ENCODE measurements around the gene ZCCHC14.

ZCCHC14 gene

DNA sequence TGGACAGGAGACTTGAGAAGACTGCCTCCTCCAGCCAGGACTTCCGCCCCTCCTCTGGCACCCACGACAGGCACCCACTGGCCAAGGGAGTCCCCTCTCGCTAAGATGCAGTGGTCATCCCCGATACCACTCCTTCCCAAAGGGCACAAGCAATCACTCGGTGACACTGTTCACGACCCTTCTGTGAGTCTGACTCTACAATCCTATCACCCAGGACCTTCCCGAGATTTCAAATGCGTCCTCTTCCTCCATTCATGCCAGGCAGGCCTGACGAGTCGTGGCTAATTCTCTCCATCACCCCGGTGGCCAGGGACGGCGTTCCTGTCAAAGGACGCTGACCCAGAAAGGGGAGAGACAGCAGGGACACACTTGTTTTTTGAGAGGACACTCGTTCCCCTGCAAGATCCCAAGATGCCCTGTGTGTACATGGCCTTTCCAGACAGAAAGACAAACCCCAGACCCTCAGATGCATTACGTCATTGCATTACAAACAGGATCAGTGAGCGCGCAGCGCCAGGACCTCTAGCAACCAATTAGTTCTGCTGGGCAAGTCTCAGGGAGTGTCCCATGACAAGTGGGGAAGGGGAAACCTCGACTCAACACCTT is 121.5 kb downstream of the ZCCHC14 start:
- H4K8ac ChIP-seq (ENCODE audit: low read length) = peak overlapping the region; percentile 14
- H3K27me3 ChIP-seq (ENCODE audit: control insufficient read depth in 1 of 2, insufficient read depth in 1 of 2, low read length in 2 of 2) = no peaks in the 10 kb centered on the region
- no peak overlapping the region for H2BK12ac ChIP-seq (ENCODE audit: low read length in 2 of 2)
- no peak overlapping the region for H3K4me3 ChIP-seq (ENCODE audit: insufficient read depth in 1 of 2, low read depth in 1 of 2, low read length in 2 of 2)
- H3K36me3 ChIP-seq (ENCODE audit: control insufficient read depth in 1 of 2, insufficient read depth in 2 of 2, low read depth in 1 of 2, low read length in 2 of 2) = peaks cover 13 to 14% of the 10 kb centered on the region in 2 experiments
- no peak overlapping the region for H2AFZ ChIP-seq (ENCODE audit: low read depth, low read length)
- H2AK5ac ChIP-seq (ENCODE audit: low read length, severe bottlenecking) = no peak overlapping the region
- H2BK5ac ChIP-seq (ENCODE audit: low read depth, low read length, poor library complexity, severe bottlenecking) = no peak overlapping the region
- DNase-seq = peak; percentile 28
- no peak overlapping the region for H3K18ac ChIP-seq (ENCODE audit: low read depth in 1 of 2, low read length in 2 of 2)
- H3K4me1 ChIP-seq (ENCODE audit: control insufficient read depth, insufficient read depth, low read depth, low read length) = peaks cover 15% of the 10 kb centered on the region
- H3K23ac ChIP-seq (ENCODE audit: low read length in 2 of 2) = no peak overlapping the region
- no peaks in the 10 kb centered on the region for H3K9me3 ChIP-seq (ENCODE audit: control insufficient read depth, low read length)
- no peak overlapping the region for H3K4me2 ChIP-seq (ENCODE audit: low read length, poor library complexity, severe bottlenecking)
- H2BK15ac ChIP-seq (ENCODE audit: low read depth, poor library complexity, severe bottlenecking) = no peak overlapping the region
- H3K4ac ChIP-seq (ENCODE audit: low read depth in 1 of 2, low read length in 2 of 2) = no peak overlapping the region
- no peak overlapping the region for H2BK120ac ChIP-seq (ENCODE audit: low read depth, low read length)
- H3K79me1 ChIP-seq (replicated peaks; ENCODE audit: low read length, poor library complexity, severe bottlenecking) = peaks cover 51% of the 10 kb centered on the region
- no peak overlapping the region for H4K91ac ChIP-seq (ENCODE audit: low read length)
- no peak overlapping the region for H3K27ac ChIP-seq (ENCODE audit: low read length, poor library complexity, severe bottlenecking)
- no peak overlapping the region for H3K14ac ChIP-seq (ENCODE audit: low read length in 2 of 2)
- no peak overlapping the region for H3K9ac ChIP-seq (ENCODE audit: low read length)
- WGBS = 81% methylated on average over 19 of the region's 20 CpGs

DNA sequence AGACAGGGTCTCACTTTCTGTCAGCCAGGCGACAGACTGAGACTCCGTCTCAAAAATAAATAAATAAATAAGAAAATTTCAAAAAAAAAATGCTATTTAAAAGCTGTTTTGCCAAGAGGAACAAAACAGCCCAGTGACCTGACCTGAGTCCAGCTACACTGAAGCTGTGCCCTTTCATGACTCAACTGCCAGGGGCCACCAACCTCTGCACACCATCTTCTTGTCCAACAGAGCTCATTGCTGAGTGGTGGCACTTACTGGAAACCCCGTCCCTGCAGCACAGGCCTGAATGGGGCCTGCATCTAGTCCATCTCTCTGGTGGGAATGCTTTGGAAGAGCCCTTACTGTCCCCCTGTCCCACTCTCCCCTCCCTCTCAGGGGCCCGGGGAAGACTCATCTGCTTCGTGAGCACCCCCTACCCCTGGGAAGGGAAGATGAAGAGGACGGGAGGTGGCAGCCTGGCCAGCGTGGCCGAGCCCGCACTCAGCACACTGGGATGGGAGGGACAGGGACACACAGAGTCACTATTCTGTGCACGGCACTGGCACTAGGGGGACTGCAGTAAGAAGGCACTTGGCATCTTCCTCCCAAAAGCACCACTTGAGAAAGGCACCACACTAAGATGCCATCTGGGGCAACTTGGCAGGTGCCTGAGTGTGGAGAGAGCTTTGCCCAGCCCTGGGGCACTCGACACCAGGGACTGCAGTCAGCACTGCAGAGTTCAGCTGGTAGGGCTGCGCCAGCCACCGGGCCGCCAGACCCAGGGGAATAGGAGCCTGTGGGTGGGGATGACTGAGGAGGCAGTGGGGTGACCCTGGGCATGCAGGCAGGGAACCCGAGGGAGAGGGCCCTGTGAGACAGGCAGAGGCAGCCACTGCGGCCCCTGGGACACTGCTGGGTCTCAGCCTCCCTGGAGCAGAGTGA is 122.8 kb downstream of the ZCCHC14 start:
- Histone ChIP-seq H3K36me3 (ENCODE audit: control insufficient read depth in 1 of 2, insufficient read depth in 2 of 2, low read depth in 1 of 2, low read length in 2 of 2) (peaks cover 25 to 26% of the 10 kb centered on the region in 2 experiments), H2BK12ac (ENCODE audit: low read length in 2 of 2) (no peak overlapping the region), H3K14ac (ENCODE audit: low read length in 2 of 2) (no peak overlapping the region), H3K4me3 (ENCODE audit: insufficient read depth in 1 of 2, low read depth in 1 of 2, low read length in 2 of 2) (no peak overlapping the region), H3K4me1 (ENCODE audit: control insufficient read depth, insufficient read depth, low read depth, low read length) (peaks cover 8% of the 10 kb centered on the region), H3K23ac (ENCODE audit: low read length in 2 of 2) (no peak overlapping the region), H3K79me1 (replicated peaks; ENCODE audit: low read length, poor library complexity, severe bottlenecking) (peaks cover 59% of the 10 kb centered on the region), H3K4me2 (ENCODE audit: low read length, poor library complexity, severe bottlenecking) (no peak overlapping the region), H3K4ac (ENCODE audit: low read depth in 1 of 2, low read length in 2 of 2) (no peak overlapping the region), H3K9ac (ENCODE audit: low read length) (no peak overlapping the region), H3K27ac (ENCODE audit: low read length, poor library complexity, severe bottlenecking) (no peak overlapping the region), H2AK5ac (ENCODE audit: low read length, severe bottlenecking) (no peak overlapping the region), H2BK120ac (ENCODE audit: low read depth, low read length) (no peak overlapping the region), H3K9me3 (ENCODE audit: control insufficient read depth, low read length) (no peaks in the 10 kb centered on the region), H4K8ac (ENCODE audit: low read length) (no peak overlapping the region), H2AFZ (ENCODE audit: low read depth, low read length) (no peak overlapping the region), H3K27me3 (ENCODE audit: control insufficient read depth in 1 of 2, insufficient read depth in 1 of 2, low read length in 2 of 2) (no peaks in the 10 kb centered on the region), H4K91ac (ENCODE audit: low read length) (peak overlapping the region; percentile 62), H2BK15ac (ENCODE audit: low read depth, poor library complexity, severe bottlenecking) (no peak overlapping the region), H2BK5ac (ENCODE audit: low read depth, low read length, poor library complexity, severe bottlenecking) (no peak overlapping the region), H3K18ac (ENCODE audit: low read depth in 1 of 2, low read length in 2 of 2) (peak overlapping the region in 1 of 2 experiments; percentile 34)
- 95% methylated on average over 14 of the region's 16 CpGs for WGBS
- DNase-seq = no peak

- 95% methylated on average over 13 of the region's 14 CpGs for WGBS
Observed at GRCh38 chr16:87369117-87369765, 123.6 kb downstream of the ZCCHC14 start.

More at GRCh38 chr16:87369117-87369765, 123.6 kb downstream of the ZCCHC14 start:
- no peak overlapping the region for H3K23ac ChIP-seq (ENCODE audit: low read length in 2 of 2)
- H2BK12ac ChIP-seq (ENCODE audit: low read length in 2 of 2) = no peak overlapping the region
- no peaks in the 10 kb centered on the region for H3K27me3 ChIP-seq (ENCODE audit: control insufficient read depth in 1 of 2, insufficient read depth in 1 of 2, low read length in 2 of 2)
- no peak overlapping the region for H3K9ac ChIP-seq (ENCODE audit: low read length)
- H3K4me2 ChIP-seq (ENCODE audit: low read length, poor library complexity, severe bottlenecking) = no peak overlapping the region
- H3K79me1 ChIP-seq (replicated peaks; ENCODE audit: low read length, poor library complexity, severe bottlenecking) = peaks cover 64% of the 10 kb centered on the region
- no peak overlapping the region for H2AFZ ChIP-seq (ENCODE audit: low read depth, low read length)
- H3K27ac ChIP-seq (ENCODE audit: low read length, poor library complexity, severe bottlenecking) = no peak overlapping the region
- no peak overlapping the region for H2BK5ac ChIP-seq (ENCODE audit: low read depth, low read length, poor library complexity, severe bottlenecking)
- no peaks in the 10 kb centered on the region for H3K9me3 ChIP-seq (ENCODE audit: control insufficient read depth, low read length)
- H3K4me3 ChIP-seq (ENCODE audit: insufficient read depth in 1 of 2, low read depth in 1 of 2, low read length in 2 of 2) = no peak overlapping the region
- no peak overlapping the region for H3K18ac ChIP-seq (ENCODE audit: low read depth in 1 of 2, low read length in 2 of 2)
- H4K8ac ChIP-seq (ENCODE audit: low read length) = no peak overlapping the region
- no peak overlapping the region for H2AK5ac ChIP-seq (ENCODE audit: low read length, severe bottlenecking)
- no peak overlapping the region for H3K14ac ChIP-seq (ENCODE audit: low read length in 2 of 2)
- peaks cover 11% of the 10 kb centered on the region for H3K4me1 ChIP-seq (ENCODE audit: control insufficient read depth, insufficient read depth, low read depth, low read length)
- H2BK15ac ChIP-seq (ENCODE audit: low read depth, poor library complexity, severe bottlenecking) = no peak overlapping the region
- no peak for DNase-seq
- H4K91ac ChIP-seq (ENCODE audit: low read length) = no peak overlapping the region
- no peak overlapping the region for H2BK120ac ChIP-seq (ENCODE audit: low read depth, low read length)
- H3K36me3 ChIP-seq (ENCODE audit: control insufficient read depth in 1 of 2, insufficient read depth in 2 of 2, low read depth in 1 of 2, low read length in 2 of 2) = peaks cover 25 to 30% of the 10 kb centered on the region in 2 experiments
- H3K4ac ChIP-seq (ENCODE audit: low read depth in 1 of 2, low read length in 2 of 2) = no peak overlapping the region

All from mesenchymal stem cell (in vitro differentiated cells and primary cell).